H9 (cell line): ENCODE data around the gene KLF6. TPM values are rescaled to one million over a fixed set of nuclear protein-coding genes. Genes with fewer than 3 reads are reported as not detected.

ENCODE experiments used
- DNase-seq: peaks from one replicate; pipeline ENCODE4 v3.0.0-alpha.2; 2017
- H2AFZ ChIP-seq: one replicate; pipeline ENCODE4 v1.6.1; 2013; ENCODE audit warnings: mild to moderate bottlenecking, low read length, control low read depth, moderate library complexity
- H2AK5ac ChIP-seq: 2 replicates; pipeline ENCODE4 v1.6.1; 2013; ENCODE audit warnings: low read length, control low read depth, mixed read lengths; ENCODE audit not compliant: insufficient read length
- H2BK120ac ChIP-seq: one replicate; pipeline ENCODE4 v1.6.1; 2013; ENCODE audit warnings: low read depth, mild to moderate bottlenecking, low read length, control low read depth, inconsistent platforms; ENCODE audit not compliant: poor library complexity, severe bottlenecking
- H2BK12ac ChIP-seq: 2 replicates; pipeline ENCODE4 v1.6.1; 2013; ENCODE audit warnings: low read length, control low read depth, mixed read lengths, low read depth; ENCODE audit not compliant: insufficient read length
- H2BK15ac ChIP-seq: 2 replicates; pipeline ENCODE4 v1.6.1; 2013; ENCODE audit warnings: low read depth, low read length, control low read depth
- H2BK20ac ChIP-seq: one replicate; pipeline ENCODE4 v1.6.1; 2013; ENCODE audit warnings: low read depth, mild to moderate bottlenecking, low read length, control low read depth, inconsistent platforms; ENCODE audit not compliant: poor library complexity, severe bottlenecking
- H2BK5ac ChIP-seq: 2 replicates; pipeline ENCODE4 v1.6.1; 2013; ENCODE audit warnings: low read length, control low read depth, mixed read lengths; ENCODE audit not compliant: insufficient read length
- H3K14ac ChIP-seq: 2 replicates; pipeline ENCODE4 v1.6.1; 2013; ENCODE audit warnings: low read length, control low read depth; ENCODE audit not compliant: insufficient read depth
- H3K18ac ChIP-seq: 2 replicates; pipeline ENCODE4 v1.6.1; 2013; ENCODE audit warnings: low read depth, mild to moderate bottlenecking, mixed read lengths, low read length, control low read depth; ENCODE audit not compliant: insufficient read length
- H3K23ac ChIP-seq: 2 replicates; pipeline ENCODE4 v1.6.1; 2013; ENCODE audit warnings: low read length, control low read depth, mixed read lengths, low read depth; ENCODE audit not compliant: insufficient read length
- H3K23me2 ChIP-seq: 2 replicates; pipeline ENCODE4 v1.6.1; 2013; ENCODE audit warnings: low read depth, mild to moderate bottlenecking, mixed read lengths, low read length, control low read depth; ENCODE audit not compliant: insufficient read length, poor library complexity, severe bottlenecking
- H3K27ac ChIP-seq: 2 replicates; pipeline ENCODE4 v1.5.1; 2013; ENCODE audit warnings: low read length, control low read depth, mixed read lengths, low read depth; ENCODE audit not compliant: insufficient read length
- H3K27me3 ChIP-seq: 2 replicates; pipeline ENCODE4 v1.6.1; 2013; ENCODE audit warnings: low read length, control low read depth, inconsistent platforms; ENCODE audit not compliant: insufficient read depth
- H3K4ac ChIP-seq: 2 replicates; pipeline ENCODE4 v1.6.1; 2013; ENCODE audit warnings: low read depth, mild to moderate bottlenecking, control low read depth, inconsistent platforms, low read length, moderate library complexity
- H3K4me1 ChIP-seq: 2 replicates; pipeline ENCODE4 v1.6.1; 2013; ENCODE audit warnings: low read length, control low read depth, inconsistent platforms; ENCODE audit not compliant: insufficient read depth
- H3K4me2 ChIP-seq: 2 replicates; pipeline ENCODE4 v1.6.1; 2013; ENCODE audit warnings: low read length, control low read depth, mixed read lengths; ENCODE audit not compliant: insufficient read length, insufficient read depth
- H3K56ac ChIP-seq: 2 replicates; pipeline ENCODE4 v1.6.1; 2013; ENCODE audit warnings: low read depth, mild to moderate bottlenecking, mixed read lengths, low read length, control low read depth; ENCODE audit not compliant: insufficient read length
- H3K79me1 ChIP-seq: 2 replicates; pipeline ENCODE4 v1.6.1; 2013; ENCODE audit warnings: low read depth, mild to moderate bottlenecking, moderate library complexity, low read length, control low read depth, inconsistent platforms; ENCODE audit not compliant: insufficient read depth, poor library complexity, severe bottlenecking
- H3K79me2 ChIP-seq: 2 replicates; pipeline ENCODE4 v1.6.1; 2013; ENCODE audit warnings: low read length, control low read depth, inconsistent platforms; ENCODE audit not compliant: insufficient read depth
- H3K9ac ChIP-seq: 2 replicates; pipeline ENCODE4 v1.6.1; 2013; ENCODE audit warnings: low read length, control low read depth, mixed read lengths; ENCODE audit not compliant: insufficient read length; ENCODE audit errors: extremely low read depth
- H3K9me3 ChIP-seq: one replicate; pipeline ENCODE4 v1.6.1; 2013; ENCODE audit warnings: low read depth, low read length, inconsistent platforms; ENCODE audit not compliant: control insufficient read depth
- H3T11ph ChIP-seq: one replicate; pipeline ENCODE4 v1.6.1; 2013; ENCODE audit warnings: mild to moderate bottlenecking, low read length, control low read depth, inconsistent platforms
- H4K20me1 ChIP-seq: one replicate; pipeline ENCODE4 v1.6.1; 2013; ENCODE audit not compliant: control insufficient read depth, insufficient read length, insufficient read depth
- H4K5ac ChIP-seq: 2 replicates; pipeline ENCODE4 v1.6.1; 2013; ENCODE audit warnings: low read depth, mild to moderate bottlenecking, mixed read lengths, low read length, control low read depth; ENCODE audit not compliant: insufficient read length
- H4K8ac ChIP-seq: replicated peaks from 2 replicates; pipeline ENCODE4 v1.6.1; 2013; ENCODE audit warnings: low read length, control low read depth, mixed read lengths, low read depth; ENCODE audit not compliant: insufficient read length
- H4K91ac ChIP-seq: 2 replicates; pipeline ENCODE4 v1.6.1; 2013; ENCODE audit warnings: low read depth, mild to moderate bottlenecking, moderate library complexity, mixed read lengths, low read length, control low read depth; ENCODE audit not compliant: insufficient read length
- H3K27ac Mint-ChIP-seq, 3 experiments: 2 replicates in 2 of 3; 3 replicates in 1 of 3; pipeline ENCODE4 v1.8.0; 2020 to 2021; ENCODE audit warnings: mixed read lengths in 3 of 3, mild to moderate bottlenecking in 1 of 3, moderate library complexity in 1 of 3
- H3K27me3 Mint-ChIP-seq: 2 replicates; pipeline ENCODE4 v1.8.0; 2021; ENCODE audit warnings: low read depth, mild to moderate bottlenecking, moderate library complexity, mixed read lengths
- H3K36me3 Mint-ChIP-seq, 3 experiments: 2 replicates in 2 of 3; 3 replicates in 1 of 3; pipeline ENCODE4 v1.8.0; 2020 to 2021; ENCODE audit warnings: low read depth in 3 of 3, mixed read lengths in 3 of 3; ENCODE audit not compliant: insufficient read depth in 1 of 3
- H3K4me1 Mint-ChIP-seq, 2 experiments: 2 replicates each; pipeline ENCODE4 v1.8.0; 2020; ENCODE audit warnings: mixed read lengths in 2 of 2
- H3K4me3 Mint-ChIP-seq, 2 experiments: 2 replicates in 1 of 2; 3 replicates in 1 of 2; pipeline ENCODE4 v1.8.0; 2020 to 2021; ENCODE audit warnings: mild to moderate bottlenecking in 2 of 2, mixed read lengths in 2 of 2, moderate library complexity in 1 of 2
- H3K9me3 Mint-ChIP-seq, 2 experiments: 2 replicates in 1 of 2; 3 replicates in 1 of 2; pipeline ENCODE4 v1.8.0; 2020; ENCODE audit warnings: mild to moderate bottlenecking in 2 of 2, mixed read lengths in 2 of 2, moderate library complexity in 1 of 2
- CTCF ChIP-seq: fragments of 200-600 bp; sonication (generic); conservative IDR thresholded peaks from 3 replicates; pipeline ENCODE4 v1.8.0; 2021; ENCODE audit warnings: antibody characterized with exemption, mild to moderate bottlenecking
- WGBS: extraction: QIAGEN DNeasy Blood & Tissue Kit; methylation state at CpG from one replicate; pipeline ENCODE4 v1.1.7; 2013; ENCODE audit warnings: missing lambda C conversion rate, low lambda C conversion rate, mixed read lengths; ENCODE audit not compliant: insufficient read length; ENCODE audit errors: extremely low coverage; 5-methylcytosine and 5-hydroxymethylcytosine counted together
- total RNA-seq: library from RNA; stranded (reverse); gene quantifications from 2 replicates; pipeline ENCODE4 v1.2.1, GENCODE V29; 2021

Gene KLF6
- total RNA-seq, 1 experiment from 2014 or later: 19.3 TPM

- Mint-ChIP-seq H3K9me3 (no peaks in the 10 kb centered on the region), H3K27ac (no peak overlapping the region; a peak in 1 of 7 replicates), H3K4me1 (peaks cover 24 to 30% of the 10 kb centered on the region in 2 experiments), H3K4me3 (no peak overlapping the region), H3K27me3 (peaks cover 14% of the 10 kb centered on the region), H3K36me3 (no peaks in the 10 kb centered on the region)
- H3T11ph ChIP-seq: no peak overlapping the region
- H3K9me3 ChIP-seq: no peaks in the 10 kb centered on the region
- no peak overlapping the region for H3K23ac ChIP-seq
- H4K91ac ChIP-seq: no peak overlapping the region
- H3K79me1 ChIP-seq: no peaks in the 10 kb centered on the region
- no peak overlapping the region for H2BK12ac ChIP-seq
- no peak for DNase-seq
- H2BK15ac ChIP-seq: no peak overlapping the region
- no peak overlapping the region for H4K5ac ChIP-seq
- H3K23me2 ChIP-seq: no peaks in the 10 kb centered on the region
- H2BK20ac ChIP-seq: no peak overlapping the region
- H3K56ac ChIP-seq: no peak overlapping the region
- WGBS: no CpG with 5 or more reads among the region's 14 CpGs
- no peak overlapping the region for H3K14ac ChIP-seq
- 0 out of 2 replicates have a peak, but pooled peaks cover 2% of the 10 kb centered on the region for H3K27me3 ChIP-seq
- H4K8ac ChIP-seq: no peak overlapping the region
- H2AFZ ChIP-seq: no peak overlapping the region
- H3K4me2 ChIP-seq: no peak overlapping the region
- H4K20me1 ChIP-seq: no peaks in the 10 kb centered on the region
- H2BK5ac ChIP-seq: no peak overlapping the region
- H3K9ac ChIP-seq: no peak overlapping the region
- H3K4me1 ChIP-seq: no peaks in the 10 kb centered on the region; the same call in 1 of the 2 replicates
- H3K27ac ChIP-seq: no peak overlapping the region
- no peak overlapping the region for H2AK5ac ChIP-seq
- no peaks in the 10 kb centered on the region for H3K79me2 ChIP-seq
- H3K4ac ChIP-seq: no peak overlapping the region
- H2BK120ac ChIP-seq: no peak overlapping the region
- H3K18ac ChIP-seq: no peak overlapping the region
- no peak for TF ChIP-seq CTCF
Observed at GRCh38 chr10:3760083-3760482, 24.9 kb downstream of the KLF6 start.
